Stimulated activated CD4-positive, alpha-beta T cell treated with anti-CD3 and anti-CD28 coated beads, Interleukin-4, amount 100 ng/mL, for 4 hours (primary cell): ENCODE results near the gene CHRNE.

Experiments used
- DNase-seq, 2 experiments: peaks; one replicate each; pipeline ENCODE4 v3.0.0-alpha.2; 2020

Gene CHRNE

GRCh38 chr17:4901648-4902344 lies 1.1 kb downstream of the CHRNE start:
- DNase-seq, result peak in 1 of 2 experiments; percentile 21

DNA sequence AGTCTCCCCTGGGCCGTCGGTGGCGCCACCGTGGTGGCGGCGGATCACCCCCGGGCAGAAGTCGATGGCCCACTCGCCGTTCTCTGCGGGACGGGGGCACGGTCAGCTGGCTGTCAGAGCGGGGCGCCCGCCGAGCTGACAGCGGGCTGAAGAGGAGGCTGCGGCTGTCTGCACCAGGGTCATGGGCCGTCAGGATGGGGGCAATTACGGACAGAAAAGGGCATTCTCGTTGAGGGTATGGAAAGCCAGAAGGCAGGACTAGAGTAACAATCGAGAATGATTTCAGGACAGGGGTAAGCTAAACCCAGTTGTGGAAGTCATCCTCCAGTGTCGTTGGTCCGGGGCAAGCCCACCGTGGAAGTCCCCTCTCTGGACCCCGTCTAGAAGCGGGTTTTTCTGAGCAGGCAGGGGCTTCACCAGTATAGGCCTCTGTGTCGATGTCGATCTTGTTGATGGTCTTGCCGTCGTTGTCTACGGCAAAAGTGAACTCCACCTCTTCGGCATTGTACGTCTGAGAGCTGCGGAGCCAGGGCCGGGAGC lies 1.7 kb downstream of the CHRNE start:
- DNase-seq, result no peak

DNA sequence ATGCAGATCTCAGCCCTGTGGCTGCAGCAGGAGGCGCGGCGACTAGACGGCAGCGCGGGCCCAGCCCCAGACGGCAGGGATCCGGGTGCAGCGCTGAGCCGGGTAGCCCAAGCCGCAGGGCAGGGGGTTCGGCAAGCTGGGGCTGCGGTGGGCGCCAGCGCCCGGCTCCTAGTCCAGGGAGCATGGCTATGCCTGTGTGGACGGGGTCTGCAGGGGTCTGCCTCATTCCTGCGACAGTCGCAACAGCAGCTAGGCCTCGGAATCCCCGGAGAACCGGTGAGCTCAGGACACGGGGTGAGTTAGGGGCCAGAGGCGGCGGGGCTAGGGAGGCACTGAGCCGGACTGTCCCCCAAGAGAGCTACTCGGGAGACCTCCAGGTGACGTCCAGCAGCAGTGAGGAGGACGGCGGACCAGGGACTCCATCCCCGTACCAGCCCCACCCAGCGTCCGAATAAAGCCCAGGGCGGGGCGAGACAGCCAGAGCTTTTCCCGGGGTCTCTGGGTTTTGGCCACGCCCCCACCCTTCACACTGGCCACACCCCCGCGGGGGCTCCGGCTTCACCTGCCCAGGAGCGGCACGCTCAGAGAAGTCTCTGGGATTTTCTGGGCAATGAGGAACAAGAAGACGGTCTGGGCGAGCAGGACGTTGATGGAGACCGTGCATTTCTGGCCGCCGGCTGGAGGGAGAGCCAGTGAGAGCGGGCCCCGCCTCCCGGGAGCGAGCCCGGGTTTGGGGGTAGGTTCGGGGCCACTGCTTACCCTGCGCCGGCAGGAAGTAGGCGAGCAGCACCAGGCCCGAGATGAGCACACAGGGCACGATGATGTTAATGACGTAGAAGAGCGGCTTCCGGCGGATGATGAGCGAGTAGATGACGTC lies 2.4 kb downstream of the CHRNE start:
- peak in 1 of 2 experiments; percentile 59 for DNase-seq

DNA sequence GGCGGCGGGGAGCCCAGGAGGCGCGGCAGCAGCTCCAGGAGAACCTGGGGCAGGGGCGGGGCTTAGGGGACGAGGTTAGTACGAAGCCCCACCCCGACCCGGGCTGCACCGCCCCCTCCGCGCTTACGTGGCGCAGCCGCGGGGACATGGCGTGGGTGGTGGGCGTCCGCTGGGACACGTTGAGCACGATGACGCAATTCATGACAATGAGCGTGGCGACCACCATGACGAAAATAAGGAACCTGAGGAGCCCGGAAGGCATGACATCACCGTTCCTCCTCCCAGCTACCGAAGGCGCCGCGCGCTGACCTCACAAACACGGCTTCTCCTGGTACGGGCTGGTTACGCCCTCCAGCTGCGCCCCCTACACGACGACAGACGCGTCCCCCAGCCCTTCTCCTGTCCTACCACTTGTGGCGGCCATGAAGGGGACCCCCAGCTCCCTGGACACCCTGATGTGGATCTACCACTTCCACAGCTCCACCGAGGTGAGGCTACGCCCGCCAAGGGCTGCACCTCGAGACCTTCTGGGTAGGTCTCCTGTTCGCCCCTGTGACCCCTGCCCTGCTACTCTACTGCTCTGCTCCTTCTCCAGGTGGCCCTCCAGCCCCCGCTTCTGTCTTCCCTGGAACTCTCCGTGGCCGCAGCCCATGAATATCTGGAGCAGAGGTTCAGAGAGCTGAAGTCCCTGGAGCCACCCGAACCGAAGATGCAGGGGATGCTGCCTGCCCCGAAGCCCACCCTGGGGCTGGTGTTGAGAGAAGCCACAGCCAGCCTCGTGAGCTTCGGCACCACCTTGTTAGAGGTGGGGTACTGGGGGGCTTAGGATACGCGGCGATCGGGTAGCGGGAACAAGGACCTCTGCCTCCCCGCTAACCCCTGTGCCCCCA lies 3.3 kb downstream of the CHRNE start, which contains the start of gene C17orf107:
Gene C17orf107, plus strand, starts transcription at position 196 of the 890 bp plus-strand sequence. Its CDS starts 227 bp downstream, at position 423.
- peak; percentile 95 to 97 for DNase-seq

- DNase-seq, result no peak
Measured at GRCh38 chr17:4898927-4899326, 4.0 kb downstream of the CHRNE start.

- DNase-seq, result no peak
Measured at GRCh38 chr17:4898351-4898750, 4.5 kb downstream of the CHRNE start.

DNA sequence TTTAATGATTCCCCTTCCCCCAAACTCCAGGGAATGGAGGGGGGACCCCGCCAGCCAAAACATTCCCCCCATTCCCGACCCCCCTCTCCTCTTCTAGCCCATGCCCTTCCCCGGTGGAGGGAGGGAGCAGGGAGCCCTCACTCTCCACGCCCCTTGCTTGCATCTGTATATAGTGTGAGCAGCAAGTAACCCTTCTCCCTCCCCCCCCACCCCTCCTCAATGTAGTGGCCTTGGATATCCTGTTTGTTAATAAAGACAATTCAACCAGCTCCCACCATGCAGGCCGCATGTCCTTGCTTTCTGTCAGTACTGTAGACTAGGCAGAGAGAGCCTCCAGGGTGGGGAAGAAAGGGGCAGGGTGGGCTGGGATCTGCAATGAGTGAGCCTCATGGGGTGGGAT lies 5.1 kb downstream of the CHRNE start:
- DNase-seq, result no peak

DNA sequence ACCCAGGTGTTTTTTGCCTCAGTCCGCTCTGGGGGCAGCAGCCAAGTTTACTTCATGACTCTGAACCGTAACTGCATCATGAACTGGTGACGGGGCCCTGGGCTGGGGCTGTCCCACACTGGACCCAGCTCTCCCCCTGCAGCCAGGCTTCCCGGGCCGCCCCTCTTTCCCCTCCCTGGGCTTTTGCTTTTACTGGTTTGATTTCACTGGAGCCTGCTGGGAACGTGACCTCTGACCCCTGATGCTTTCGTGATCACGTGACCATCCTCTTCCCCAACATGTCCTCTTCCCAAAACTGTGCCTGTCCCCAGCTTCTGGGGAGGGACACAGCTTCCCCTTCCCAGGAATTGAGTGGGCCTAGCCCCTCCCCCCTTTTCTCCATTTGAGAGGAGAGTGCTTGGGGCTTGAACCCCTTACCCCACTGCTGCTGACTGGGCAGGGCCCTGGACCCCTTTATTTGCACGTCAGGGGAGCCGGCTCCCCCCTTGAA lies 5.7 kb downstream of the CHRNE start:
- DNase-seq, result no peak

DNA sequence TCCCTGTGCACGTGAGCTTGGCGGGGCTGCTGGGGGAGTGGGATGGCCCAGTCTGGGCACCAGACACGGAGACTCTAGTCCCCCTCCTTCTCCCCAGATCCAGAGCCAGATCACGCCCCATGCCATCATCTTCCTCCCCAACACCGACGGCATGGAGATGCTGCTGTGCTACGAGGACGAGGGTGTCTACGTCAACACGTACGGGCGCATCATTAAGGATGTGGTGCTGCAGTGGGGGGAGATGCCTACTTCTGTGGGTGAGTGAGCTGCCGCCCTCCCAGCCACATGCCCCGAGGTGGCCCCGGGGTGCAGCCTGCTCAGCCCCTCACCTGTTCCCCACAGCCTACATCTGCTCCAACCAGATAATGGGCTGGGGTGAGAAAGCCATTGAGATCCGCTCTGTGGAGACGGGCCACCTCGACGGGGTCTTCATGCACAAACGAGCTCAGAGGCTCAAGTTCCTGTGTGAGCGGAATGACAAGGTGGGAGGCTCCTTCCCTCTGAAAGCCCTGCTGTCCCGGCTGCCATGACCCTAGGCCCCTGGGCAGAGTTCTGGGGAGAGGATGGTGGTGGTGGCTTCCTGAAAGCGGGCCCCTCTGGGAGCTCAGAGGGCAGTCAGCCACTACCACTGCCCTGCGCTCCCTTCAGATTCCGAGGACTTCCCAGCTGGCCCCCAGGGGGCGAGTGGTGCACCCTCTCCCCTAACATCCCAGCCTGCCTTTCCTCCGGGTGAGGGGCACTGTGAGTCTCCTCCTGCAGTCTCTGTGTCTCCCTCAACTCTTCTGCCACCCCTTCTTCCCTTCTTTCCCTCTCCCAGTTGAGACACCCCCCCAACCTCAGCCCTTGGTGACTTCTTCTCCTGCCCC lies 6.3 kb downstream of the CHRNE start:
- no peak for DNase-seq

DNA sequence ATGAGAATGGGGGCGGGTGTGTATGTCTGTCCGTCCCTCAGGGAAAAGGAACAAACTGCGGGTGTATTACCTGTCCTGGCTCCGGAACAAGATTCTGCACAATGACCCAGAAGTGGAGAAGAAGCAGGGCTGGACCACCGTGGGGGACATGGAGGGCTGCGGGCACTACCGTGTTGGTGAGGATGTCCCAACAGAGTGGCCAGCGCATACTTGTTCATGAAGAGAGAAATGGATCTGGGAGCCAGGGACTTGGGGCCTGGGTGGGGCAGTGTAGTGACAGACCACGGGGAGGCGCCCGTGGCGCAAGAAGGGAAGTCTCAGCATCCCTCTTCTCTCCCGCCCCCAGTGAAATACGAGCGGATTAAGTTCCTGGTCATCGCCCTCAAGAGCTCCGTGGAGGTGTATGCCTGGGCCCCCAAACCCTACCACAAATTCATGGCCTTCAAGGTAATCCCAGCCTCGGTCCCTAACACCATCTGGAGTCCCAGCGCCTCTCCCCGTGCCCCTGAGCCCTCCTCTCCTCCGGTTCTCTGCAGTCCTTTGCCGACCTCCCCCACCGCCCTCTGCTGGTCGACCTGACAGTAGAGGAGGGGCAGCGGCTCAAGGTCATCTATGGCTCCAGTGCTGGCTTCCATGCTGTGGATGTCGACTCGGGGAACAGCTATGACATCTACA lies 7.1 kb downstream of the CHRNE start:
- DNase-seq, result no peak

DNA sequence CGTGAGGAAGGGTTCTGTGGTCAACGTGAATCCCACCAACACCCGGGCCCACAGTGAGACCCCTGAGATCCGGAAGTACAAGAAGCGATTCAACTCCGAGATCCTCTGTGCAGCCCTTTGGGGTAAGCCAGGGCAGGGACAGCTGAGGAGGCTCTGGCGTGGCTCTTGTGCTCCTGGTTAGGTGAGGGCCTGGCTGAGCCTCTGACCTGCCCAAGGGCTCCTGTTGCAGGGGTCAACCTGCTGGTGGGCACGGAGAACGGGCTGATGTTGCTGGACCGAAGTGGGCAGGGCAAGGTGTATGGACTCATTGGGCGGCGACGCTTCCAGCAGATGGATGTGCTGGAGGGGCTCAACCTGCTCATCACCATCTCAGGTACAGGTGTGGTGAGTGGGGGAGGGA lies 7.8 kb downstream of the CHRNE start:
- no peak for DNase-seq

GRCh38 chr17:4893721-4894560 lies 9.0 kb downstream of the CHRNE start:
- no peak for DNase-seq

GRCh38 chr17:4893272-4893671 lies 9.6 kb downstream of the CHRNE start:
- no peak for DNase-seq

DNA sequence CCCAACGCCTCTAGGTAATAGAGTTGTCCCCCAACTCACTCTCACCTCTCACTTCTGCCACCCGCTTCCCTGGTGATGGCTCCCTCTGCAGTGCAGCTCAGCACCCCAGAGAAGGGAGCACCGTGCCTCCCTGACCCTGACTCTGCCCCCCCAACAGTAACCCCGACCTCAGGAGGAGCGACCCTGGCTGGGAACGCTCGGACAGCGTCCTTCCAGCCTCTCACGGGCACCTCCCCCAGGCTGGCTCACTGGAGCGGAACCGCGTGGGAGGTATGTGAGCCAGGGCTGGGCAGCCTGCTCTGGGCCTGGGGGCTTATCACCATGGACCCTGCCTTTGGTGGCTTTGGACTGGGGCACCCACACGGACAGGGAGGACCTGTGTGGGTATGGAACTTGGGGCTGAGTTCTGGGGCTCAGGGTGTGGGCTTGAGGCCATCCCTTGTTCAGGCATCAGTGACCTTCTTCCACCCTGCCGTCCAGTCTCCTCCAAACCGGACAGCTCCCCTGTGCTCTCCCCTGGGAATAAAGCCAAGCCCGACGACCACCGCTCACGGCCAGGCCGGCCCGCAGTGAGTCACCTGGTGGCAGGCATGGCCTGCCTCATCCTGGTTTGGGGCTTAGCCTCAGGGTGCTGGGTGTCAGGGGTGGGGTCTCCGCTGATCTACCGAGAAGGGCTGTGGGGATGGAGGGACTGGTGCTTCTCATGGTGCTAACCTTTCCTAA lies 10.2 kb downstream of the CHRNE start:
- DNase-seq, result no peak

DNA sequence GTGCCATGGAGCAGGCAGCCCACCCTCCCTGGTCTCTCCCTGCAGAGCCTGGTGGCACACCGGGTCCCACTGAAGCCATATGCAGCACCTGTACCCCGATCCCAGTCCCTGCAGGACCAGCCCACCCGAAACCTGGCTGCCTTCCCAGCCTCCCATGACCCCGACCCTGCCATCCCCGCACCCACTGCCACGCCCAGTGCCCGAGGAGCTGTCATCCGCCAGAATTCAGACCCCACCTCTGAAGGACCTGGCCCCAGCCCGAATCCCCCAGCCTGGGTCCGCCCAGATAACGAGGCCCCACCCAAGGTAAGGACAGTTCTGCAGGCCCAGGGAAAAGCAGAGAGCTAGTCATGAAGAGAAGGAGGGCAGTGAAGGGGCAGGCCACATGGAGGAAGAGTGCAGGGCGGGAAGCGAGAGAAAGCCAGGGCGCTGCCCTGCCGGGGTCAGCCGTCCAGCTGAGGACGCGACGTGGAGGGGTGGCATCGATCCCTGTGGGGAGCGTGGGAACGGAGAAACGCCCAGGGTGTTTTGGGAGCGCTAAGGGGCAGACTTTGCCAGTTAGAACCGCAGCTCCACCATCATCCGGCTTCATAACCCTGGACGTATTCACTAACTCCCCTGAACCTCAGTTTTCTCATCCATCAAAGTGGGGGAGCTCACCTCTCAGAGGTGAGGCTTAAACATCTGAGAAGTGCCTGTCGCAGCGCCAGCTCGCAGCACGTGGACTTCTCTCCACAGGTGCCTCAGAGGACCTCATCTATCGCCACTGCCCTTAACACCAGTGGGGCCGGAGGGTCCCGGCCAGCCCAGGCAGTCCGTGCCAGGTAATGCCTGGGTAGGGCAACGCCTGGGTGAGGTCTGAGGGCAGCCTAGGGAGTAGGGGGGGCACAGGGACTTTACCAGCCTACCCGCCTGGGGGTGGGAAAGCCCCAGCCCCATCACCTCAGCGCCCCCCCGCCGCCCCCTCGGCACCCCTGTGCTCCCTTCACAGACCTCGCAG lies 11.2 kb downstream of the CHRNE start:
- no peak for DNase-seq

DNA sequence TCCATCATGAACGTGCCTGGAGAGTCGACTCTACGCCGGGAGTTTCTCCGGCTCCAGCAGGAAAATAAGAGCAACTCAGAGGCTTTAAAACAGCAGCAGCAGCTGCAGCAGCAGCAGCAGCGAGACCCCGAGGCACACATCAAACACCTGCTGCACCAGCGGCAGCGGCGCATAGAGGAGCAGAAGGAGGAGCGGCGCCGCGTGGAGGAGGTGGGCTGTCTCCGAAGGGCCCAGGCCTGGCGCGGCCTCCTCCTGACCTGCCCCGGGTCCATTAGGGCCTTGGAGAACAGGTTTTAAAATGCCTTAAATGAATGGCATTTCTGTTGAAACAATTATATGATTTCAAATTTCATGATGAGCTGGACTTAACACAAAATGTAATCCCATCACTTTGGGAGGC lies 15.3 kb downstream of the CHRNE start:
- no peak for DNase-seq

- DNase-seq, result no peak
Measured at GRCh38 chr17:4886830-4887229, 16.1 kb downstream of the CHRNE start.

GRCh38 chr17:4884489-4884888 lies 18.4 kb downstream of the CHRNE start:
- DNase-seq, result no peak
